Keratinocyte (primary cell): ENCODE results near the gene NME3. TPM values are rescaled to one million over a fixed set of nuclear protein-coding genes. Genes with fewer than 3 reads are reported as not detected.

Source experiments
- DNase-seq: peaks from one replicate; pipeline ENCODE4 v3.0.0-alpha.2; 2011; ENCODE audit warnings: low read depth, missing footprints, low spot score
- FAIRE-seq: peaks from 2 replicates; lab custom pipeline; 2011; peaks lifted over from hg19 to GRCh38; lab: Jason Lieb, UNC
- H2AFZ ChIP-seq: 2 replicates; pipeline ENCODE4 v1.6.0; 2012; ENCODE audit warnings: low read length, control low read depth, inconsistent platforms; ENCODE audit not compliant: control insufficient read depth
- H3K27ac ChIP-seq: 2 replicates; pipeline ENCODE4 v1.5.1; 2011; ENCODE audit warnings: low read length; ENCODE audit not compliant: control insufficient read depth, insufficient read depth
- H3K27me3 ChIP-seq: 3 replicates; pipeline ENCODE4 v1.6.0; 2011; ENCODE audit warnings: low read length; ENCODE audit not compliant: control insufficient read depth, insufficient read depth; ENCODE audit errors: extremely low read depth
- H3K36me3 ChIP-seq, 2 experiments: 2 replicates in 1 of 2; 3 replicates in 1 of 2; pipeline ENCODE4 v1.5.1; 2011; ENCODE audit warnings: low read length in 2 of 2, mild to moderate bottlenecking in 1 of 2; ENCODE audit not compliant: control insufficient read depth in 2 of 2, insufficient read depth in 2 of 2; ENCODE audit errors: extremely low read depth in 1 of 2
- H3K4me1 ChIP-seq: 3 replicates; pipeline ENCODE4 v1.5.1; 2011; ENCODE audit warnings: low read length; ENCODE audit not compliant: control insufficient read depth, insufficient read depth; ENCODE audit errors: extremely low read depth
- H3K4me2 ChIP-seq: 3 replicates; pipeline ENCODE4 v1.6.0; 2011; ENCODE audit warnings: low read depth, low read length; ENCODE audit not compliant: control insufficient read depth, insufficient read depth; ENCODE audit errors: extremely low read depth
- H3K4me3 ChIP-seq, 3 experiments: fragments of 200-600 bp in 1 of 3; sonication (generic) in 1 of 3; 2 replicates in 2 of 3; 3 replicates in 1 of 3; pipeline ENCODE4 v1.5.1; 2011 to 2016; ENCODE audit warnings: low read length in 3 of 3, mild to moderate bottlenecking in 3 of 3, control low read depth in 2 of 3, inconsistent platforms in 1 of 3, low read depth in 1 of 3, mixed read lengths in 1 of 3, mixed run types in 1 of 3, moderate library complexity in 1 of 3; ENCODE audit not compliant: control insufficient read depth in 2 of 3, insufficient read depth in 2 of 3; ENCODE audit errors: extremely low read depth in 1 of 3
- H3K79me2 ChIP-seq: 2 replicates; pipeline ENCODE4 v1.6.0; 2012; ENCODE audit warnings: low read length; ENCODE audit not compliant: control insufficient read depth, insufficient read depth
- H3K9ac ChIP-seq: 3 replicates; pipeline ENCODE4 v1.6.0; 2011; ENCODE audit warnings: low read length; ENCODE audit not compliant: control insufficient read depth, insufficient read depth; ENCODE audit errors: extremely low read depth
- H3K9me1 ChIP-seq: 3 replicates; pipeline ENCODE4 v1.6.0; 2011; ENCODE audit warnings: low read length; ENCODE audit not compliant: control insufficient read depth, insufficient read depth; ENCODE audit errors: extremely low read depth
- H3K9me3 ChIP-seq: 2 replicates; pipeline ENCODE4 v1.5.1; 2012; ENCODE audit warnings: low read depth, low read length; ENCODE audit not compliant: control insufficient read depth
- H4K20me1 ChIP-seq: 3 replicates; pipeline ENCODE4 v1.6.0; 2011; ENCODE audit warnings: low read length; ENCODE audit not compliant: control insufficient read depth, insufficient read depth; ENCODE audit errors: extremely low read depth
- CTCF ChIP-seq, 3 experiments: IDR thresholded peaks in 1 of 3; conservative IDR thresholded peaks in 1 of 3; optimal IDR thresholded peaks in 1 of 3; 2 replicates in 2 of 3; 3 replicates in 1 of 3; pipeline versions ENCODE3 to v1.5.1; 2011; ENCODE audit warnings: low read length in 3 of 3, mild to moderate bottlenecking in 3 of 3, moderate library complexity in 2 of 3, control low read depth in 1 of 3, inconsistent platforms in 1 of 3; ENCODE audit not compliant: insufficient read depth in 2 of 3; ENCODE audit errors: extremely low read depth in 1 of 3
- EZH2 ChIP-seq: IDR thresholded peaks from one replicate; pipeline ENCODE4 v1.6.1; 2012; ENCODE audit warnings: inconsistent platforms, mild to moderate bottlenecking, low read length, moderate library complexity
- dilution Hi-C: fragments of 300-500 bp; cut with MboI; formaldehyde crosslinking; loops from one replicate; pipeline ENCODE4 v1.7.0; 2020; ENCODE audit warnings: low sequenced_read_pairs; ENCODE audit not compliant: extremely low pct_ligation_motif_present
- polyA plus RNA-seq, 5 experiments: library from polyadenylated mRNA; depleted of rRNA in 3 of 5; stranded (reverse) in 3 of 5; stranded (forward) in 1 of 5; unstranded in 1 of 5; fragments of >200 nt; gene quantifications; 1 replicate in 1 of 5; 2 replicates in 3 of 5; 3 replicates in 1 of 5; pipeline versions ENCODE4 v1.2.1 to v1.2.3, GENCODE V29; 2011 to 2012; ENCODE audit warnings: missing spikeins in 2 of 5, low read depth in 1 of 5, low replicate concordance in 1 of 5

Gene NME3
- polyA plus RNA-seq, 1 donor (not counting 4 experiments of a cell fraction or from before 2014, with no cell fraction given), result 10.1 TPM

- Histone ChIP-seq H3K9ac (no peak overlapping the region), H2AFZ (no peak overlapping the region), H3K4me3 (no peak overlapping the region), H3K27me3 (no peaks in the 10 kb centered on the region), H3K9me3 (no peaks in the 10 kb centered on the region), H3K4me2 (no peak overlapping the region), H3K27ac (no peak overlapping the region), H3K79me2 (peaks cover 22% of the 10 kb centered on the region), H4K20me1 (no peaks in the 10 kb centered on the region), H3K4me1 (peaks cover 17% of the 10 kb centered on the region), H3K36me3 (peaks cover 3 to 16% of the 10 kb centered on the region in 2 experiments), H3K9me1 (peaks cover 4% of the 10 kb centered on the region)
- FAIRE-seq, result no peak
- DNase-seq, result no peak
- TF ChIP-seq CTCF (optimal IDR thresholded peaks at IDR 0.05 in 1 of 3, IDR thresholded peaks at IDR 0.05 in 1 of 3, conservative IDR thresholded peaks at IDR 0.05 in 1 of 3; ENCODE audit: extremely low read depth in 1 of 3, insufficient read depth in 2 of 3, low read length in 3 of 3) (no peak), EZH2 (no peak)
- dilution Hi-C loops, result no loop called here
Observed at GRCh38 chr16:1779741-1780676, 8.7 kb upstream of the NME3 start.

GRCh38 chr16:1779234-1779701 lies 7.9 kb upstream of the NME3 start:
- H3K9me1 ChIP-seq, result peaks cover 4% of the 10 kb centered on the region
- H3K79me2 ChIP-seq, result peaks cover 25% of the 10 kb centered on the region
- no peak overlapping the region for H2AFZ ChIP-seq
- H3K27me3 ChIP-seq, result no peaks in the 10 kb centered on the region
- peaks cover 3 to 16% of the 10 kb centered on the region in 2 experiments for H3K36me3 ChIP-seq
- dilution Hi-C loops, result no loop called here
- H4K20me1 ChIP-seq, result peaks cover 2% of the 10 kb centered on the region
- H3K4me3 ChIP-seq, result no peak overlapping the region
- DNase-seq (no peak), FAIRE-seq (no peak)
- TF ChIP-seq EZH2, result no peak
- no peak overlapping the region for H3K4me2 ChIP-seq
- H3K9ac ChIP-seq, result no peak overlapping the region
- no peaks in the 10 kb centered on the region for H3K9me3 ChIP-seq
- peaks cover 19% of the 10 kb centered on the region for H3K4me1 ChIP-seq
- H3K27ac ChIP-seq, result no peak overlapping the region
